C4-2B (cell line): ENCODE results near the gene PTPRD.

Source experiments
- ZFX ChIP-seq: fragments of 450-650 bp; IDR thresholded peaks from 2 replicates; pipeline ENCODE4 v1.6.1; 2017
- TF ChIP-seq, protein P1 (sequence below): fragments of 450-650 bp; conservative IDR thresholded peaks from 2 replicates; pipeline ENCODE4 v1.5.1; 2017; ENCODE audit warnings: mild to moderate bottlenecking

DNA sequence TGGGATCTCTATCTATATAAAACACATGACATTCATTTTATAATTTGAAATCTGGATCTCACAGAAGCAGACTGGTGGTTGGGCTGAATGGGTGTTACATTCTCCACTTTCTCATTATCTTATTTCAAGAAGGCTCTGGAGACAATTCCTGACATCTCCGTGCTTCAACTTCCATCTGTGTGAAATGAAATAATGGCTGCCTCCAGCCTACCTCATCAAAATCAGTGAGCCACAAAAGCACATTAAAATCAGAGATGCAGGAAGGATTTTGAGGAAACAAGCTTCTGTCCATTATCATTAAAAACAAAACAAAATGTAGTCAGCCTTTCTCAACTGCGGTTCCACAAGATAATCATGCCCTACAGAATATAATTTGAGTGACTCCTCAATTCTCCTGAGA, 1854.9 kb downstream of the PTPRD start:
- TF ChIP-seq, protein P1, sequence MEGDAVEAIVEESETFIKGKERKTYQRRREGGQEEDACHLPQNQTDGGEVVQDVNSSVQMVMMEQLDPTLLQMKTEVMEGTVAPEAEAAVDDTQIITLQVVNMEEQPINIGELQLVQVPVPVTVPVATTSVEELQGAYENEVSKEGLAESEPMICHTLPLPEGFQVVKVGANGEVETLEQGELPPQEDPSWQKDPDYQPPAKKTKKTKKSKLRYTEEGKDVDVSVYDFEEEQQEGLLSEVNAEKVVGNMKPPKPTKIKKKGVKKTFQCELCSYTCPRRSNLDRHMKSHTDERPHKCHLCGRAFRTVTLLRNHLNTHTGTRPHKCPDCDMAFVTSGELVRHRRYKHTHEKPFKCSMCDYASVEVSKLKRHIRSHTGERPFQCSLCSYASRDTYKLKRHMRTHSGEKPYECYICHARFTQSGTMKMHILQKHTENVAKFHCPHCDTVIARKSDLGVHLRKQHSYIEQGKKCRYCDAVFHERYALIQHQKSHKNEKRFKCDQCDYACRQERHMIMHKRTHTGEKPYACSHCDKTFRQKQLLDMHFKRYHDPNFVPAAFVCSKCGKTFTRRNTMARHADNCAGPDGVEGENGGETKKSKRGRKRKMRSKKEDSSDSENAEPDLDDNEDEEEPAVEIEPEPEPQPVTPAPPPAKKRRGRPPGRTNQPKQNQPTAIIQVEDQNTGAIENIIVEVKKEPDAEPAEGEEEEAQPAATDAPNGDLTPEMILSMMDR, result no peak
- no peak for TF ChIP-seq ZFX
